Mesothelial cell of epicardium (in vitro differentiated cells): Measurements from ENCODE around the gene RPS3A. TPM values are rescaled to one million over a fixed set of nuclear protein-coding genes. Genes with fewer than 3 reads are reported as not detected.

ENCODE experiments used
- DNase-seq, 2 experiments: peaks; one replicate each; pipeline ENCODE4 v3.0.0; 2021; ENCODE audit warnings: low spot score in 2 of 2; ENCODE audit not compliant: unreplicated experiment in 2 of 2
- H3K27ac Mint-ChIP-seq: 2 replicates; pipeline ENCODE4 v1.8.0; 2021; ENCODE audit warnings: mixed read lengths
- H3K27me3 Mint-ChIP-seq: 2 replicates; pipeline ENCODE4 v1.8.0; 2021; ENCODE audit warnings: low read depth, mixed read lengths
- H3K36me3 Mint-ChIP-seq: 2 replicates; pipeline ENCODE4 v1.8.0; 2021; ENCODE audit warnings: mixed read lengths
- H3K4me1 Mint-ChIP-seq: 2 replicates; pipeline ENCODE4 v1.8.0; 2021; ENCODE audit warnings: mixed read lengths
- H3K4me3 Mint-ChIP-seq: 2 replicates; pipeline ENCODE4 v1.8.0; 2021; ENCODE audit warnings: mild to moderate bottlenecking, moderate library complexity, mixed read lengths
- H3K9me3 Mint-ChIP-seq: 2 replicates; pipeline ENCODE4 v1.8.0; 2021; ENCODE audit warnings: mixed read lengths
- total RNA-seq: library from RNA; stranded (reverse); gene quantifications from 3 replicates; pipeline ENCODE4 v1.2.1, GENCODE V29; 2021
- TF ChIP-seq, protein P1 (sequence below): fragments of 200-600 bp; sonication (generic); IDR thresholded peaks from one replicate; pipeline ENCODE4 v1.5.0; 2021; ENCODE audit warnings: antibody characterized with exemption; ENCODE audit not compliant: unreplicated experiment

The RPS3A gene
- total RNA-seq, 1 donor from 2014 or later, result 2,201 TPM

DNA sequence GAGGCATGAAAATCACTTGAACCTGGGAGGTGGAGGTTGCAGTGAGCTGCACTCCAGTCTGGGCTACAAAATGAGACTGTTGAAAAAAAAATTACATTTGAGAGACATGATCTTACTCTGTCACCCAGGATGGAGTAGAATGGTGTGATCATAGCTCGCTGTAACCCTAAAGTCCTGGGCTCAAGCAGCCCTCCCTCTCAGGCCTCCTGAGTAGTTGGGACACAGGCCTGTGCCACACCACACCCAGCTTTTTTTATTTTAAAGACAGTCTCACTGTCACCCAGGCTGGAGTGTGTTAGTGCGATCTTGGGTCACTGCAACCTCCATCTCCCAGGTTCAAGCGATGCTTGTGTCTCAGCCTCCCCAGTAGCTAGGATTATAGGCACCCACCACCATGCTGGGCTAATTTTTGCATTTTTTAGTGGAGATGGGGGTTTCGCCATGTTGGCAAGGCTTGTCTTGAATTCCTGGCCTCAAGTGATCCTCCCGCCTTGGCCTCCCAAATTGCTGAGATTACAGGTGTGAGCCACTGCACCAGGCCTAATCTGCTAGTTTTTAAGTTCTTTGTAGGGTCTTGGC lies 6.1 kb downstream of the RPS3A start:
- peaks cover 41% of the 10 kb centered on the region for H3K36me3 Mint-ChIP-seq

GRCh38 chr4:151107063-151107462 lies 7.6 kb downstream of the RPS3A start:
- Mint-ChIP-seq H3K36me3 (peaks cover 31% of the 10 kb centered on the region), H3K27me3 (no peaks in the 10 kb centered on the region), H3K9me3 (peaks cover 5% of the 10 kb centered on the region), H3K4me1 (peaks cover 5% of the 10 kb centered on the region), H3K4me3 (no peak overlapping the region), H3K27ac (no peak overlapping the region)
- TF ChIP-seq, protein P1, sequence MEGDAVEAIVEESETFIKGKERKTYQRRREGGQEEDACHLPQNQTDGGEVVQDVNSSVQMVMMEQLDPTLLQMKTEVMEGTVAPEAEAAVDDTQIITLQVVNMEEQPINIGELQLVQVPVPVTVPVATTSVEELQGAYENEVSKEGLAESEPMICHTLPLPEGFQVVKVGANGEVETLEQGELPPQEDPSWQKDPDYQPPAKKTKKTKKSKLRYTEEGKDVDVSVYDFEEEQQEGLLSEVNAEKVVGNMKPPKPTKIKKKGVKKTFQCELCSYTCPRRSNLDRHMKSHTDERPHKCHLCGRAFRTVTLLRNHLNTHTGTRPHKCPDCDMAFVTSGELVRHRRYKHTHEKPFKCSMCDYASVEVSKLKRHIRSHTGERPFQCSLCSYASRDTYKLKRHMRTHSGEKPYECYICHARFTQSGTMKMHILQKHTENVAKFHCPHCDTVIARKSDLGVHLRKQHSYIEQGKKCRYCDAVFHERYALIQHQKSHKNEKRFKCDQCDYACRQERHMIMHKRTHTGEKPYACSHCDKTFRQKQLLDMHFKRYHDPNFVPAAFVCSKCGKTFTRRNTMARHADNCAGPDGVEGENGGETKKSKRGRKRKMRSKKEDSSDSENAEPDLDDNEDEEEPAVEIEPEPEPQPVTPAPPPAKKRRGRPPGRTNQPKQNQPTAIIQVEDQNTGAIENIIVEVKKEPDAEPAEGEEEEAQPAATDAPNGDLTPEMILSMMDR, result no peak
- no peak for DNase-seq

More for the DNA sequence above, 6.1 kb downstream of the RPS3A start:
- H3K4me3 Mint-ChIP-seq, result no peak overlapping the region
- TF ChIP-seq, protein P1, result no peak
- peaks cover 17% of the 10 kb centered on the region for H3K4me1 Mint-ChIP-seq
- H3K27me3 Mint-ChIP-seq, result no peaks in the 10 kb centered on the region
- DNase-seq, result no peak
- peaks cover 5% of the 10 kb centered on the region for H3K9me3 Mint-ChIP-seq
- no peak overlapping the region for H3K27ac Mint-ChIP-seq

- Mint-ChIP-seq H3K4me1 (no peaks in the 10 kb centered on the region), H3K27me3 (no peaks in the 10 kb centered on the region), H3K4me3 (no peak overlapping the region), H3K27ac (no peak overlapping the region), H3K9me3 (peaks cover 5% of the 10 kb centered on the region), H3K36me3 (peaks cover 26% of the 10 kb centered on the region)
- TF ChIP-seq, protein P1, result no peak
- DNase-seq, result no peak
These were observed 10.8 kb downstream of the RPS3A start for GRCh38 chr4:151110236-151110635.

DNA sequence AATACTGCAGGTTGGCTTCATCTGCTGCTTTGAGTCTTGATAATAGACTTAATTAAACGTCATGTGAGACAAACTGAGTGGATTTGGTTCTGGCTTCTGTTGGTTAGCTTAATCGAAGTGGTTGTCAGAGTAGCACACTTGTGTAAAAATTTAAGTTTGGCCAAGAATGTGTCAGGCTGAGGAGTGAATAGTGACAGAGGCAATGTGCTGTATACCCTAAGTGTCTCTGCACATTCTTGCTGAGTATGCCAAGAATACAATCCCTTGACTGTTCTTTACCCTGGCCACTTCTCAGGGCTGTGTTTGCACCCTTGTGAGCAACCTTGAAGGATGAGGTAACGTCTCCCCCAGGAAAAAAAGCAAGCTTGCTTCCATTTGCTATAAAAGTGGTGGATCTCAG lies 14.9 kb downstream of the RPS3A start:
- Mint-ChIP-seq H3K4me1 (peaks cover 2% of the 10 kb centered on the region), H3K36me3 (peaks cover 9% of the 10 kb centered on the region), H3K27me3 (no peaks in the 10 kb centered on the region), H3K9me3 (peaks cover 3% of the 10 kb centered on the region), H3K4me3 (no peak overlapping the region), H3K27ac (no peak overlapping the region)
- TF ChIP-seq, protein P1, result no peak
- no peak for DNase-seq

DNA sequence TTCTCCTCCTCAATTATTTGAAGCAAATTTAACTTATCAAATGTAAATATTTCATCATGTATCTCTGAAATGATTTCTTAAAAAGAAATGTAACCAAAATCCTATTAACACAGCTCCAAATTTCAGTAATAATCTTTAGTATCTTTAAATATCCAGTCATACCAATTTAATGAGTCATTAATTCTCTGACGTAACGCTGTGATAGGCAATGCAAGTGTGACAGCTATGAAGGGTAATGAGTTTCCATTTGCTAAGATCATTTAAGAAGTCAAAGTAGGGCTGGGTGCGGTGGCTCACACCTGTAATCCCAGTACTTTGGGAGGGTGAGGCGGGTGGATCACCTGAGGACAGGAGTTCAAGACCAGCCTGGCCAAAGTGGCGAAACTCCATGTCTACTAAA lies 15.6 kb downstream of the RPS3A start:
- no peak overlapping the region for H3K4me3 Mint-ChIP-seq
- TF ChIP-seq, protein P1, result no peak
- peaks cover 12% of the 10 kb centered on the region for H3K36me3 Mint-ChIP-seq
- peaks cover 3% of the 10 kb centered on the region for H3K9me3 Mint-ChIP-seq
- no peaks in the 10 kb centered on the region for H3K27me3 Mint-ChIP-seq
- no peak overlapping the region for H3K27ac Mint-ChIP-seq
- no peak for DNase-seq
- peaks cover 2% of the 10 kb centered on the region for H3K4me1 Mint-ChIP-seq
